ENCODE data around the gene HS6ST2. TPM values are rescaled to one million over a fixed set of nuclear protein-coding genes. Genes with fewer than 3 reads are reported as not detected.

HS6ST2 gene
- total RNA-seq, 1 donor from 2014 or later, result not detected

DNA sequence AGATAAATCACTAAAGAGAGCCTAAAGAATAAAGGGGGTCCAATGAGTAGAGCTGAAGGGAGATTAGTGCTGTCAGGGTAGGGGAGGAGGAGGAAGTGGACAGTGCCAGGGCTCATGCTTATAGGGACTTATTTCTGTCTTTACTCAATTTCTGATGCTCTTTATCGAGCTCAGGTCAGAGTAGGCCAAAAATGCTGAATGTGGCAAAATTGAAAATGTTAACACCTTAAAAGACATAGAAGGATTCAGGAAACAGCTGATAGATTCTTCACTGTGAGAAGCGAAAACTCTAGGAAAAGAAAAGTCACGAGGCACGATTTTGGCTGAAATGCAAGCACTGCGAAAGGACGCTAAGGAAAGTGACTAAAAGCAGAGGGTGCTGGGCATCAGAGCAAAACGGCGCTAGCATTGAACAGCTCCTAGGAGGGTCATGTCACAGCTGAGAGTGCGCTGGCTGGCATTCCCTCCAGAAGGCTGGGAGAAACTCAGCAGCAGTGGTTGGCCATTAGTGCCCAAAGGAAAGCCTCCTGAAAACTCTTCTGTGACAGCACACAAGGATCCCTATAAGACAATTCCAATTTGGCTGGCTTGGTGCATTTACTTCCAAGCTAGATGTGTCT lies 150.9 kb downstream of the HS6ST2 start:
- no peaks in the 10 kb centered on the region for H3K9me3 ChIP-seq
- no peak overlapping the region for H3K27ac ChIP-seq
- TF ChIP-seq, protein P1, sequence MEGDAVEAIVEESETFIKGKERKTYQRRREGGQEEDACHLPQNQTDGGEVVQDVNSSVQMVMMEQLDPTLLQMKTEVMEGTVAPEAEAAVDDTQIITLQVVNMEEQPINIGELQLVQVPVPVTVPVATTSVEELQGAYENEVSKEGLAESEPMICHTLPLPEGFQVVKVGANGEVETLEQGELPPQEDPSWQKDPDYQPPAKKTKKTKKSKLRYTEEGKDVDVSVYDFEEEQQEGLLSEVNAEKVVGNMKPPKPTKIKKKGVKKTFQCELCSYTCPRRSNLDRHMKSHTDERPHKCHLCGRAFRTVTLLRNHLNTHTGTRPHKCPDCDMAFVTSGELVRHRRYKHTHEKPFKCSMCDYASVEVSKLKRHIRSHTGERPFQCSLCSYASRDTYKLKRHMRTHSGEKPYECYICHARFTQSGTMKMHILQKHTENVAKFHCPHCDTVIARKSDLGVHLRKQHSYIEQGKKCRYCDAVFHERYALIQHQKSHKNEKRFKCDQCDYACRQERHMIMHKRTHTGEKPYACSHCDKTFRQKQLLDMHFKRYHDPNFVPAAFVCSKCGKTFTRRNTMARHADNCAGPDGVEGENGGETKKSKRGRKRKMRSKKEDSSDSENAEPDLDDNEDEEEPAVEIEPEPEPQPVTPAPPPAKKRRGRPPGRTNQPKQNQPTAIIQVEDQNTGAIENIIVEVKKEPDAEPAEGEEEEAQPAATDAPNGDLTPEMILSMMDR (IDR thresholded peaks at IDR 0.05), result no peak
- no peaks in the 10 kb centered on the region for H3K27me3 ChIP-seq
- H3K36me3 ChIP-seq, result no peaks in the 10 kb centered on the region
- no peak for DNase-seq (ENCODE audit: low spot score in 2 of 2)
- H3K4me1 ChIP-seq, result no peaks in the 10 kb centered on the region
- no peak overlapping the region for H3K4me3 ChIP-seq
- intact Hi-C loops (cut with DNase I), result no loop called here

DNA sequence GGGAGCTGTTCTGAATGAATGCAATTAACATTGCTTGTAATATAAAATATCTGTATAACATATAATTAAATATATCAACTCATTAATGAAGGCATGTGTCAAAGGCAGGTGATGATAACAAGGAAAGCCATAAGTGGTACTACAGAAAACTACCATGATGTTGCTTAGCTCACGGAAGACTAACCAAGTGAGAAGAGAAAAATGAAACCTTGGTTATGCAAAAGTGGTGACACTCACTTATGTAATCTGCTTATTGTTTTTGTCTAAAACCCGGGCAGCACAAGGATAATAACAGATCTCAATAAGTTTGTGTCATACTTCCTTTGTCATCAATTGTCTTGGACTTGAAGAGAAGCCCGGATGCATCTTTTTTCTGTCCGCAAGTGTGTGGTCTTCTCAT lies 156.4 kb downstream of the HS6ST2 start:
- TF ChIP-seq, protein P1 (IDR thresholded peaks at IDR 0.05), result no peak
- no peaks in the 10 kb centered on the region for H3K4me1 ChIP-seq

DNA sequence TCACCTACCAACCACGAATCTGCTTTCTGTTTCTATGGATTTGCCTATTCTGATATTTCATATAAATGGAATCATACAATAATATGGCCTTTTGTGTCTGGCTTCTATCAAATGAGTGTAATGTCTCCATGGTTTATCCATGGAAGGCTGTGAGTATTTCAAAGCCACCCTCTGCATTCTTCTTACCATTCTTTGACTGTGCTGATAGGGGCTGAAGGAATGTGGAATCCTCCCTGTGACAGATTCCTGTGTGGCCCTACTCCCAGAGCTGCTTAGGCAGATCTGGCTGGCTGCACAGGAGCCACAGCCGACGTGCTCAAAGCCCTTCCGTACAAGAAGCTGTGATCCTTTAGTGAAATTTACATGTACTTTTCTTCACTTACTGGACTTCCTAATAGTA lies 163.2 kb downstream of the HS6ST2 start:
- DNase-seq (ENCODE audit: low spot score in 2 of 2), result no peak
- intact Hi-C loops (cut with DNase I), result no loop called here
- Histone ChIP-seq H3K4me3 (no peak overlapping the region), H3K36me3 (no peaks in the 10 kb centered on the region), H3K4me1 (no peaks in the 10 kb centered on the region), H3K27me3 (no peaks in the 10 kb centered on the region), H3K9me3 (no peaks in the 10 kb centered on the region), H3K27ac (no peak overlapping the region)
- TF ChIP-seq, protein P1 (IDR thresholded peaks at IDR 0.05), result no peak

More for the DNA sequence above, 156.4 kb downstream of the HS6ST2 start:
- H3K36me3 ChIP-seq, result no peaks in the 10 kb centered on the region
- intact Hi-C loops (cut with DNase I), result no loop called here
- H3K4me3 ChIP-seq, result no peak overlapping the region
- H3K9me3 ChIP-seq, result no peaks in the 10 kb centered on the region
- H3K27me3 ChIP-seq, result no peaks in the 10 kb centered on the region
- H3K27ac ChIP-seq, result no peak overlapping the region
- no peak for DNase-seq (ENCODE audit: low spot score in 2 of 2)

DNA sequence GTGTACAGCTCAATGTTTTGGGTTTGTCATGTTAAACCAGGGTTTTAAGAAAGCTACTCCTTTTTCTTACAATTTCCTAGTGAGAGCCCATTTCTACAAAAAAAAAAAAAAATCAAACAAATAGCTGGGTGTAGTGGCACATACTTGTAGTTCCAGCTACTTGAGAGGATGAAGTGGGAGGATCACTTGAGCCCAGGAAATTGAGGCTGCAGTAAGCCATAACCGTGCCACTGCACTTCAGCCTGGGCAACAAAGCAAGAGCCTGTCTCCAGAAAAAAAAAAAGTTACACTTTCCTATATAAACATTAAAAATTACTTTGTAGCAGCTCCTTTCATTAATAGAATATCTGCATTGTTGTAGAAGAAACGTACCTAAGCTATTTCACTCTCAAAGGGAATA lies 166.7 kb downstream of the HS6ST2 start:
- Histone ChIP-seq H3K36me3 (no peaks in the 10 kb centered on the region), H3K4me1 (no peaks in the 10 kb centered on the region), H3K4me3 (no peak overlapping the region), H3K27ac (no peak overlapping the region), H3K9me3 (no peaks in the 10 kb centered on the region), H3K27me3 (no peaks in the 10 kb centered on the region)
- DNase-seq (ENCODE audit: low spot score in 2 of 2), result no peak
- TF ChIP-seq, protein P1 (IDR thresholded peaks at IDR 0.05), result no peak
- intact Hi-C loops (cut with DNase I), result no loop called here

DNA sequence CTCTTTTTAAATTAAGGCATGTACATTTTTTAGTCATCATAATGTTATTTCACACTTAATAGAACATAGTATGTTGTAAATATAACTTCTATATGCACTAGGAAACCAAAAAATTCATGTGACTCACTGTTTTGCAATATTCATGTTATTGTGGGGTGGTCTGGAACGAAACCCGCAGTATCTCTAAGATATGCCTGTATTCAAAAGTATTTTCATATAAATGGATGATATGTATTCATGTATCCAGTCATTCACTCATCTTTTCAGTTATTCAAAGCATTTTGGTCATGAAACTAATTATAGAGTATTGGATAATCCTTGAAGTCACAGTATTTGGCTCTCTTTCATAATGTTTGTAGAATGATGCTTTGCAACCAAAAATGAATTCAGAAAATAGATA lies 168.1 kb downstream of the HS6ST2 start:
- H3K36me3 ChIP-seq, result no peaks in the 10 kb centered on the region
- intact Hi-C loops (cut with DNase I), result no loop called here
- no peak for DNase-seq (ENCODE audit: low spot score in 2 of 2)
- no peak overlapping the region for H3K4me3 ChIP-seq
- TF ChIP-seq, protein P1 (IDR thresholded peaks at IDR 0.05), result no peak
- no peaks in the 10 kb centered on the region for H3K27me3 ChIP-seq
- H3K27ac ChIP-seq, result no peak overlapping the region
- no peaks in the 10 kb centered on the region for H3K9me3 ChIP-seq
- no peaks in the 10 kb centered on the region for H3K4me1 ChIP-seq

DNA sequence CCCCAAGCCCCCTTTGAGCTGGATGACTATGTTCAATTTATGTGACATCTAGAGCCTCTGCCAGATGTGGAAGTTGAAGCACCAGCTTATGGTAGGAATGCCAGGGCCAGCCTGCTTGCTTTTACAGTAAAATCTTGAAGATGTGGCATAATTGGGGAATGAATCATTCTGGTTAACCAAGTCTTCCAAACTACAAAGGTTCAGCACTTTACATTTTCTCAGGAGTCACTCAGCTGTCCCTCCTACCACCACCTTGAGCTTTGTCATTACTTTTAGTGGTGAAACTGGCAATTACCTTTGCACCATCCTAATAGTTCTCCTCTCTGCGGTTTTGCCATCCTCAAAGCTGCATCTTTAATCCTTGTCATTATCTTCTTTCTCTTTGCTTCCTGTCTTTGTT lies 172.2 kb downstream of the HS6ST2 start:
- Histone ChIP-seq H3K36me3 (no peaks in the 10 kb centered on the region), H3K27ac (no peak overlapping the region), H3K4me1 (no peaks in the 10 kb centered on the region), H3K9me3 (no peaks in the 10 kb centered on the region), H3K27me3 (no peaks in the 10 kb centered on the region), H3K4me3 (no peak overlapping the region)
- no peak for DNase-seq (ENCODE audit: low spot score in 2 of 2)
- intact Hi-C loops (cut with DNase I), result no loop called here
- TF ChIP-seq, protein P1 (IDR thresholded peaks at IDR 0.05), result no peak

Data from ascending aorta (tissue), 2 donors.